ENCODE data around the gene HSFX3. TPM values are rescaled to one million over a fixed set of nuclear protein-coding genes. Genes with fewer than 3 reads are reported as not detected.

The HSFX3 gene
- total and polyA plus RNA-seq, 2 of the 13 experiments (the other 11 are each of a cell fraction or from before 2014, with no cell fraction given), result not detected

GRCh38 chrX:149505671-149506070 is 44.1 kb downstream of the HSFX3 start (continued):
- TF ChIP-seq BCL3 (CRISPR knock-in tag; IDR thresholded peaks at IDR 0.05) (no peak), CENPT (CRISPR knock-in tag; IDR thresholded peaks at IDR 0.05; ENCODE audit: low read depth) (no peak), YEATS2 (CRISPR knock-in tag; IDR thresholded peaks at IDR 0.05; ENCODE audit: borderline replicate concordance) (no peak), SAP130 (CRISPR knock-in tag; IDR thresholded peaks at IDR 0.05; ENCODE audit: low read depth) (no peak), ZNF224 (CRISPR knock-in tag; IDR thresholded peaks at IDR 0.05) (no peak), CSRNP2 (CRISPR knock-in tag; conservative IDR thresholded peaks at IDR 0.05; ENCODE audit: low read depth) (no peak), NAIF1 (CRISPR knock-in tag; IDR thresholded peaks at IDR 0.05; ENCODE audit: borderline replicate concordance) (no peak)

- Histone ChIP-seq H3K9ac (ENCODE audit: insufficient read depth, low read depth, low read length) (peak within 1 kb of the TSS; percentile 69; the same call in 1 of the 2 replicates), H3K4me1 (ENCODE audit: insufficient read depth, low read length) (peaks cover 16% of the 10 kb centered on the region), H3K4me3 (replicated peaks in 1 of 3; ENCODE audit: insufficient read depth in 1 of 3, low read depth in 2 of 3, low read length in 3 of 3) (peak within 1 kb of the TSS in 2 of 3 experiments; percentile 61 to 71; a peak in 4 of 6 replicates), H3K9me3 (ENCODE audit: low read length) (no peaks in the 10 kb centered on the region), H4K20me1 (ENCODE audit: insufficient read depth, low read length) (no peaks in the 10 kb centered on the region), H3K27ac (ENCODE audit: extremely low read length, insufficient read depth, low read length) (no peak within 1 kb of the TSS), H3K79me2 (ENCODE audit: insufficient read depth, low read length) (no peaks in the 10 kb centered on the region), H2AFZ (ENCODE audit: low read length) (no peak within 1 kb of the TSS), H3K27me3 (ENCODE audit: control insufficient read depth in 1 of 2, insufficient read depth in 2 of 2, low read length in 2 of 2) (no peaks in the 10 kb centered on the region), H3K36me3 (replicated peaks in 1 of 2; ENCODE audit: control insufficient read depth in 1 of 2, insufficient read depth in 2 of 2, low read length in 2 of 2) (no peaks in the 10 kb centered on the region), H3K4me2 (ENCODE audit: low read depth, low read length) (peak within 1 kb of the TSS; percentile 78)
- 2% methylated on average over 10 of the region's 54 CpGs for WGBS (ENCODE audit: low lambda C conversion rate)
- DNase-seq (ENCODE audit: low spot score) (peak; percentile 69), FAIRE-seq (no peak), ATAC-seq (peak; percentile 98)
- BruUV-seq (replicated peaks), result no TSS peak
- in situ Hi-C loops (cut with HindIII; ENCODE audit: extremely low pct_ligation_motif_present, low pct_unique_long_range_greater_than_20kb) (no loop called here), intact Hi-C loops (cut with micrococcal nuclease; ENCODE audit: unreplicated experiment) (no loop called here)
- POLR2A ChIA-PET, result interaction anchor here (1.0 to 1.3 kb wide), 2 partner anchors 11 to 35 kb away, joined by 3 to 4 read pairs; no protein-coding TSS in a partner anchor
- CTCF ChIA-PET (ENCODE audit: low intra/inter-chr PET ratio, low total read pairs), result no interaction called here
- TF ChIP-seq ZNF550 (CRISPR knock-in tag; IDR thresholded peaks at IDR 0.05; ENCODE audit: borderline replicate concordance), result no peak
- TF ChIP-seq NCOR1 (IDR thresholded peaks at IDR 0.05; ENCODE audit: borderline replicate concordance, low read length), result no peak
- TF ChIP-seq ZNF747 (CRISPR knock-in tag; IDR thresholded peaks at IDR 0.05; ENCODE audit: borderline replicate concordance), result no peak
- 0 out of 2 replicates have a peak, but pooled peaks have one; percentile 21 for TF ChIP-seq KMT2B (CRISPR knock-in tag; IDR thresholded peaks at IDR 0.05)
- peak; percentile 25; the same call in 1 of the 2 replicates for TF ChIP-seq YEATS4 (CRISPR knock-in tag; IDR thresholded peaks at IDR 0.05; ENCODE audit: borderline replicate concordance)
- TF ChIP-seq KAT2B (IDR thresholded peaks at IDR 0.05; ENCODE audit: borderline replicate concordance, low read depth, low read length), result no peak
- no peak for TF ChIP-seq SAP130 (CRISPR knock-in tag; IDR thresholded peaks at IDR 0.05; ENCODE audit: low read depth)
- TF ChIP-seq ASH2L (IDR thresholded peaks at IDR 0.05; ENCODE audit: insufficient read length, low read depth, low read length), result no peak
- no peak for TF ChIP-seq ZNF329 (CRISPR knock-in tag; IDR thresholded peaks at IDR 0.05; ENCODE audit: low read depth)
- TF ChIP-seq AFF4 (CRISPR knock-in tag; IDR thresholded peaks at IDR 0.05), result no peak
Measured at GRCh38 chrX:149504915-149505651, 44.6 kb downstream of the HSFX3 start, which contains the start of gene IDS. TSS of gene IDS (minus strand) at chrX:149505306. CDS start at chrX:149505137, 169 bp downstream.
